Cardiac fibroblast (primary cell): ENCODE results near the gene KCNA3.

Experiments
- DNase-seq, 2 donors: peaks; one replicate each; pipeline versions ENCODE4 v3.0.0 to v3.0.0-alpha.2; 2010; ENCODE audit warnings: low read depth in 2 of 2
- H3K4me3 ChIP-seq, 2 donors: replicated peaks in 1 of 2; 1 replicate in 1 of 2; 2 replicates in 1 of 2; pipeline ENCODE4 v1.5.1; 2011; ENCODE audit warnings: low read depth in 2 of 2, low read length in 2 of 2, mild to moderate bottlenecking in 2 of 2, moderate library complexity in 1 of 2
- TF ChIP-seq, protein P1 (sequence below): IDR thresholded peaks from one replicate; pipeline ENCODE4 v1.5.1; 2011; ENCODE audit warnings: low read depth, mild to moderate bottlenecking, low read length, inconsistent platforms

The KCNA3 gene

DNA sequence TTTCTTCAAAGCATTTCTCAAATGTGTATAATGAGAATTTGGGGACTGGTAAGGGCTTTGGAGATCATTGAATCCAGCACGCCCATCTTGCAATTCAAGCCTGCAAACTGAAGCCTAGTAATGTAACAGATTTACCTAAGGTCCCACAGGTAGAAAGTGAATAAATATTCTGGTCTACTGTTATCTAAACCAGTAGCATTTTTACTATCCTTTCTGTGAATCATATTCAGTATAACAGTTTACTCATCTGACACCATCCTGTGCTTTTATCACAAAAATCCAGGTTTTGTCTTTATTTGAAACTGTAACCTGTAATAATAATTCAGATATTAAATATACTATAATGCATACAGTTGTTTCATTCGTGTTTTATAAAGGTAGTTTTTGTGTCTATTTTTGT, 17.4 kb downstream of the KCNA3 start:
- TF ChIP-seq, protein P1, sequence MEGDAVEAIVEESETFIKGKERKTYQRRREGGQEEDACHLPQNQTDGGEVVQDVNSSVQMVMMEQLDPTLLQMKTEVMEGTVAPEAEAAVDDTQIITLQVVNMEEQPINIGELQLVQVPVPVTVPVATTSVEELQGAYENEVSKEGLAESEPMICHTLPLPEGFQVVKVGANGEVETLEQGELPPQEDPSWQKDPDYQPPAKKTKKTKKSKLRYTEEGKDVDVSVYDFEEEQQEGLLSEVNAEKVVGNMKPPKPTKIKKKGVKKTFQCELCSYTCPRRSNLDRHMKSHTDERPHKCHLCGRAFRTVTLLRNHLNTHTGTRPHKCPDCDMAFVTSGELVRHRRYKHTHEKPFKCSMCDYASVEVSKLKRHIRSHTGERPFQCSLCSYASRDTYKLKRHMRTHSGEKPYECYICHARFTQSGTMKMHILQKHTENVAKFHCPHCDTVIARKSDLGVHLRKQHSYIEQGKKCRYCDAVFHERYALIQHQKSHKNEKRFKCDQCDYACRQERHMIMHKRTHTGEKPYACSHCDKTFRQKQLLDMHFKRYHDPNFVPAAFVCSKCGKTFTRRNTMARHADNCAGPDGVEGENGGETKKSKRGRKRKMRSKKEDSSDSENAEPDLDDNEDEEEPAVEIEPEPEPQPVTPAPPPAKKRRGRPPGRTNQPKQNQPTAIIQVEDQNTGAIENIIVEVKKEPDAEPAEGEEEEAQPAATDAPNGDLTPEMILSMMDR = no peak
- no peak overlapping the region for H3K4me3 ChIP-seq
- DNase-seq = no peak

DNA sequence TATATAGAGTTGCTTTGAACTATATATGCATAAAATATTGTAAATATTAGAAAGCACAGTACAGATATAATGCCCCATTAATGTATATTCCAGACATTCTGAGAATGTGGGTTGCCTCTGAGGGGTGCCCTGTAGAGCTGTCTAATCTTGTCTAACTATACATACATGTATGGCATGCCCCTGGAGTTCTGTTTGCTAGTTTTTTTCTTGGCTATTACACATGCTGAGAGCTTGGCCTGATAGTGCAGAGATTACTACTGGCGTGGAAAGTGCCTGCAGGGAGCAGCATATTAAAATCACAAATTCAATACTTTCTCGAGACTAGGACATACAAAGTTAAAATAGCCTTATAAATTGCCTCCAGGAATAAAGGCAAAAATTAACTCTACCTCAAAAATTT, 24.1 kb downstream of the KCNA3 start:
- H3K4me3 ChIP-seq = no peak overlapping the region
- TF ChIP-seq, protein P1 = no peak
- no peak for DNase-seq

DNA sequence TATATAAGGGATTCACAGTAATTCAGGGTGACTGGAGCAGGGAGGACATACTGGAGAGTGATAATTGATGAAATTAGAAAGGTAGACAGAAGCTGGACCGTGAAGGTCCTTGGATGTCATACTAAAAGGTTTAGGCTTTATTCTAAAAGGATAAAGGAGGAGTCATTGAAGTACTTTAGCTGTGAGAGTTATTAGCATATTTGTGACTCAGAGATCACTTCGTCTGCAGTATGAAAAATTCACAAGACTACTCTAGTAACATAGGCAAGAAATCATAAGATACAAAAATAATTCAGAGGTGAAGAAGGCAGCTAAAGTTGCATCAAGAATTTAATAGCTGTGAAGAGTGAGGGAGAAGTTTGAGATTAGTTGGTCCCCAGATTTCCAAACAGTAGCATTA, 26.3 kb downstream of the KCNA3 start:
- DNase-seq = no peak
- TF ChIP-seq, protein P1 = no peak
- no peak overlapping the region for H3K4me3 ChIP-seq

DNA sequence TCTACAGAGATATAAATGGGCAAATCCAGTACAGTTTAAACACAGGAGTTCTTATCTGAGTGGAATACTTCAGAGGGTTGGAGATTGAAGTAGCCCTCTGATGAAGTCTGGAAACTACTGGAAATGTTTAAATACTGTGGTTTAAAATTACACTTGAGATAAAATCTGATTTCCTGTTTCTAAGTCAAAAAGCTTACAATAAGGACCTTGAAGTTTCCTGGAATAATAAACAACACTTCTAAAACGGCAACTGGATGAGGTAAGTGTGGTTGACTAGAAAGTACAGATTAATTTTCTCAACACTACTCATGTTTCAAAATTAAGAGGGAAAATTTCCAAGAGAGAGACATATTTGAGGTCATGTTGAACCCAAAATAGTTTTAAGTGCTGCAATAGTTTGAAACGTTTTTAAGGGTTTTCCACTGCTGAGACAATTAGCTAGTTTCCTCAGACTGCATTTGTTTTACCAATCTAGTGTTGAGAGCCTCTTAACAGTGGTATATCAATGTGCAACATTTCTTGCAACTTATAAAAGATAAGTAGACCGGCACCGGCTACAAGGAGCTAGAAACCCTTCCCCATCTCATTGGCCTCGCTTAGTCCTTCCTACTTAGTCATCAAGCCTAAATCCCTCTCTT, 27.4 kb downstream of the KCNA3 start:
- no peak overlapping the region for H3K4me3 ChIP-seq

DNA sequence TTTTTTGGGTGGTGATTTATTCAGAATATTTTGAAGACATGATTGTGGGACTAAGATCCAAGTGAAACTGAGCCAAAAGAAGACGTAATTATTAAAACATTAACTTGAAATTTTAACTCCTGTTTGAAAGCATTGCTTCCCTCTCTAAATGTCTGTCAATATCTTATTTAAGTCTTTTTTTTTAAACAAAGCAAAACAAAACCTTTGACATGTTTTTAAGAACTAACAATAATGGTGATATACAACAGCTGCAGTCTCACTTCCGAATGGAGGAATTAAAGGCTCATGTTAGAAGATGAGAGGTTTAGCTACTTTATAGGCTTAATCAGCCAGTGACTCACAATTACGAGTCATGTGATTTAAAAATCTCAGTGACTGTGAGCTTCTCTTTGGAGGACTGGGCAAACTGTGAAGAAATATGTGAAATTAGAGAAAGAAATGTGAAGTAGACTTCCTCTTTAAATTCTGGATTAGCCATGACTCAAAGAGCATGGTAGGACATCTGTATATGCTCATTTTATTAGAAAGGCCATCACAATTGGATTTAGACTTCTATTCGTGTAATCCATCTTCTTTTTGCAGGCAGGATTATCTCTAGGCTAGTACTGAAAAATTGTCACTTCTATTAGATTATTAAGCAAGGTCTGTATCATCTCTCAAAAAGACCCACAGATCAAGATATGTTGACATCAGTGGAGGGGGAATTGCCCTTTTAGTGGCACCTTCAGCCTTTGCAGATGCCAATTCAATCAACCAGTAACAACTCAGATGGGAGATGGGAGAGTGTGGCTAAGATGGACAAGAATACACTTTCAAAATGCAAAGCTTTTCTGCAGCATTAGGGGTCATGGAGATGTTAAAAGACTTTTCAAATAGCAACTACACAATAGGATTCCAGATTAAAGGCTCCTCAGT, 28.7 kb downstream of the KCNA3 start:
- peak; percentile 16 to 59 for DNase-seq
- TF ChIP-seq, protein P1 = no peak
- no peak overlapping the region for H3K4me3 ChIP-seq

More for the DNA sequence above, 27.4 kb downstream of the KCNA3 start:
- peak; percentile 3 to 17 for DNase-seq
- TF ChIP-seq, protein P1 = no peak

DNA sequence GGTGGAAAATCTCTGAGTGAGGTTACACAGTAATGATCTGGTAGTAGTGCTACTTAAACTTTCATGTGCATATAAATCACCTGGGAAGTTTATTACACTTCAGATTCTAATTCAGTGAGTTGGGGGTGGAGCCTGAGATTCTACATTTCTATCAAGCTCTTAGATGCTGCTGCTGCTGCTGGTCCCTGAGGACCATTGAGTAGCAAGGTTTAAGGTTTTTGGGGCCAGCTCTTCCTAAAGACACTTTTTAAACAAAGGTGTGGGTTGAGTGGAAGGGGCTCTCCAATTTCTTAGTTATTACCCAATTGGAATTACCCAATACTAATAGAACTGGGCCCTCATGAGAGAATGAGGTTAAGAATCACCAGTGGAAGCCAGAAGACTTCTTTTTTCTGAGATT, 29.5 kb downstream of the KCNA3 start:
- DNase-seq = no peak
- H3K4me3 ChIP-seq = no peak overlapping the region
- TF ChIP-seq, protein P1 = no peak
